Stimulated activated CD4-positive, alpha-beta T cell treated with anti-CD3 and anti-CD28 coated beads, TNF-alpha, amount 100 ng/mL, for 48 hours (primary cell): ENCODE data around the gene ABCC3.

ENCODE experiments used
- DNase-seq, 3 donors: peaks; one replicate each; pipeline ENCODE4 v3.0.0-alpha.2; 2020; ENCODE audit warnings: low read depth in 3 of 3

Gene ABCC3

DNA sequence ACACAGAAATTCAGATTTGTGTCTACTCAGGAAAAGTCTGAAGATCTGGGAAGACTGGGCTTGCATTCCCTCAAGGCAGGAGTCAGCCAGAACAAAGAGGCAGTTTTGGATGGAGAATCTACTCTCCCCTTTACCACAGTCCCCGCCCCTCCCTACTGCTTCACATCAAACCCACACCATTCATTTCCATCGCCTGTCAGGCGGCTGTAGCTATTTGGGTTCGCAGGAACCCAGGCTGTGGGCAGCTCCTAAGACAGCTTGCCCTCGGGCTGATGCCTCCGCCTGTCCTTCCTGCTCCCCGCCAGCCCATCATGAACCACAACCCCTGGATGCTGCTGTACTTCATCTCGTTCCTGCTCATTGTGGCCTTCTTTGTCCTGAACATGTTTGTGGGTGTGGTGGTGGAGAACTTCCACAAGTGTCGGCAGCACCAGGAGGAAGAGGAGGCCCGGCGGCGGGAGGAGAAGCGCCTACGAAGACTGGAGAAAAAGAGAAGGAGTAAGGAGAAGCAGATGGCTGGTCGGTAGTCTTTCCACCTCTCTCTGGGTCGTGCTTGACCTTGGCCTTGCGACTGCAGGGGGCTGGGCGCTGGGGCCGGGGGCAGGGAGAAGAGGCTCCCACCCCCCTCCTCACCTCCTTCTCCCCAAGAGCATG lies 27.0 kb upstream of the ABCC3 start:
- no peak for DNase-seq

DNA sequence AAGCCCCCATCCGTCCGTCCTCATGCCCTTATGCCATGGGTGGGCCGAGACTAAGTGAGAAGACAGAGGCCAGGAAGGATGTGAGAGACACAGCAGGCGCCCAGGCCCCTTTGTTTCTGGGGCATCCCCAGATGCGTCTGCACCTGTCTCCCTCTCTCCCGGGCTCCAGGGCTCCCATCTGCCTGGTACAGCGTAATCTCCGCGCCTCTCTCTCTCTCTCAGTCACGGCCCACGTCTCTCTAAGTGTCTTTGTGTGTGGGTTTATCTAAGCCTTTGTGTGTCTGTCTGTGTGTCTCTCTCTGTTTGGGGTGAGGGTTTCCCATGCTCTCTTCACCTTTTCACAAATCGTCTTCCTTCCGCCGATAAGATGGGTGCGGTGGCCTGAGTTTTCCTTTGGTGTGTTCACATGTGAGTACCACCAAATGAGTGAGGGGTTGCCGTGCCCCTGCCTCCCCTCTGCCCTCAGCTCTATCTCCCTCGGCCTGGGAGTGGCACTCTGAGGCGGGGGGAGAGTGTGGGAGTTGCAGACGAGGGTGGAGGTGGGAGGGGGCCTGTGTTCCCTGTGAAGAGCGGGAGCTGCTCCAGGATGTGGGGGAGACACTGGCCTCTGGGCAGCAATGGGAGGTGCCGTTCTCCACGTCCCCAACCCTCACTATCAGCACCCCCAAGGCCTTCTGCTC lies 25.8 kb upstream of the ABCC3 start:
- no peak for DNase-seq

DNA sequence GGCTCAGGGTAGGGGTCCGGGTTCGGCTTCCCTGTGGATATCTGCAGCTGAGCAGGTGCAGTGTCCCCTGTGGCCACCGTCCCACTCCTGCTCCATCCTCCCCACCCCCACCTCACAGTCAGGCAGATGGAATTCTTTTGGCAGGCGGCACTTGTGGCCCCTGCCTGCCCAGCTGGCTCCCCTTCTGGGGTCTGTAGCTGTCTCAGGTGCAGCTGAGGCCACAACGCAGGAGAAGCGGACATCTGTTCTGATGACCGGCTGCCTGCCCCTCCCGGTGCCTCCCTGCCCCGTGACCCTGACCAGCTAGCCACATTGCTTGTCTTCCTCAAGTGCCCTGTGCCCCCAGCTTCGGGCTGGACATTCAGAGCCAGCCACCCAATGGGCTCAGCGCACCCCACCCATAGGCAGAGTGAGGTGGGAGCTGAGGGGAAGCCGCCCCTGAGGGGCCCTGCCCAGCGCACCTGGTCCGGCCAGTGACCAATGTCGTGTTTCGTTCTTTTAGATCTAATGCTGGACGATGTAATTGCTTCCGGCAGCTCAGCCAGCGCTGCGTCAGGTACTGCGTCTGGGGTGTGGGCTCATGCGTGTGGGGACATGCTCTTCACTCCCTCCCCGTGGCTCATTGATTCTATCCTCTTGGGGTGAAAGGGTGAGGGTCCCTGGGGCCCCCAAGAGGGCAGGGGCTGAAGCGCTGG lies 25.2 kb upstream of the ABCC3 start:
- no peak for DNase-seq

GRCh38 chr17:50611634-50612033 lies 23.0 kb upstream of the ABCC3 start:
- DNase-seq = no peak

- no peak for DNase-seq
Observed at GRCh38 chr17:50612281-50612680, 22.4 kb upstream of the ABCC3 start.

GRCh38 chr17:50613007-50613992 lies 21.4 kb upstream of the ABCC3 start:
- no peak for DNase-seq

DNA sequence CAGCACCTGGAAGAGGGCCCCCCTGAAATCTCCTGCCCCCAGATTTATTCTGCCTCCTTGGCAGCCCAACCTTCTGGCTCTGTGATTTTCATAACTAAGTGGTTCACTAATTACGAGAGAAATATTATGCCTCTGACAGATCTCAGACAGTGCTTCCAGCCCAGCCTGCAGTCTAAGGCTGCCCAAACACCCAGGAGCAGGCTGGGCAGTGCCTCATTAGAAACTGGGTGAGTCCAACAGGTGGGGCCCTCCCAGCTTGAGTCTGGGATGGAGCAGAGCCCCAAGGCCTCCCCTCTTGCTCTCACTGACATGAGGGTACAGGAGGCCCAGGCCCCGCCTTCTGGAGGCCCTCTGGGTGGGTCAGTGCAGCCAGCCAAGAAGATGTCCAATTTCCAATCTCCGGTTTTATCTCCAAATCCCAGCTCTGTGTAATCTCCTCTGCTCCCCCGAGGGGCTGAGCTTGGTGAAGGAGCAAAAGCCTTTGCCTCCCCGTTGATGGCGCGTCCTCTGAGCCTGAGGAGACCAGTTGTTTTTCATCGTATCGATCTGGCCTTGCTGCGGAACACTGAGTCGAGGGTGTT lies 20.1 kb upstream of the ABCC3 start:
- no peak for DNase-seq

DNA sequence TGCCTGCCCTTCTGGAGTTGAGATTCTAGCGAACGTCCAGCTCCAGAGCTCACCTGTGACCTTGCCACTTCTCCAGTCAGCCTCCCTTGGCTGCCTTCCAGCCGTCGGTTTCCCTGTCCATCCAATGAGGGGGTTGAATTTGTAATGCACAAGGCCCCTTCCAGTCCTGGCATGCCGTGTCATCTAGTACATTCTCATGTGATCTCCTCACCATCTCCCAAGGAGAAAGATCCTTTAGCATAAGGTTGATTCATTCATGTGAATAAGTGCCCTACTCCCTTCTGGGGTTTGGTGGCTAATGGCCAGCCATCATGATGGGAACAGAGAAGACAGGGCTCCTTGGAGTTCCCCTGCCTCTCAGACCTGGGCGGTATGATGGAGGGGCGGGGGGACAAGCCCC lies 18.9 kb upstream of the ABCC3 start:
- DNase-seq = no peak

- DNase-seq = no peak
Observed at GRCh38 chr17:50618300-50618699, 16.4 kb upstream of the ABCC3 start.

GRCh38 chr17:50618941-50619340 lies 15.7 kb upstream of the ABCC3 start:
- DNase-seq = no peak

- DNase-seq = no peak
Observed at GRCh38 chr17:50619489-50619888, 15.2 kb upstream of the ABCC3 start.

DNA sequence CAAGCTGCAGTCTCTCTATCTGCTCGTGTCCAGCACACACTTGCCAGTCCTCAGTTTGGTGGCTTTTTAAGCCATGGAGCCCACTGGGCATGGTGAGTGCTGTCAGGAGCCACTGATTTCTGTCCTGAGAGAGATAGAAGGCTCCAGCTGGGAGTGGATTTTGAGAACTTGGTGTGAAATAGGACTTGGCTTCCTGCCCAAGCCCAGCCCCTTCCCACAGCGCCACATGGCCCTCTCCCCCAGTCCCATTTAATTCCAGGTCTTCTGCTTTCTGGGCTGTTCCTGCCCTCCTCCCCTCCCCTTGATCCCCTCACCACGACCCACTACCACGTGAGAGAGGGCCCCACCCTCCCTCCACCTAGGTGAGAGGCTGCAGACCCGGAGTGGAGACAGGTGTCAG lies 14.4 kb upstream of the ABCC3 start:
- no peak for DNase-seq

- no peak for DNase-seq
Observed at GRCh38 chr17:50620858-50621257, 13.8 kb upstream of the ABCC3 start.

GRCh38 chr17:50621574-50622031 lies 13.1 kb upstream of the ABCC3 start:
- DNase-seq = no peak

DNA sequence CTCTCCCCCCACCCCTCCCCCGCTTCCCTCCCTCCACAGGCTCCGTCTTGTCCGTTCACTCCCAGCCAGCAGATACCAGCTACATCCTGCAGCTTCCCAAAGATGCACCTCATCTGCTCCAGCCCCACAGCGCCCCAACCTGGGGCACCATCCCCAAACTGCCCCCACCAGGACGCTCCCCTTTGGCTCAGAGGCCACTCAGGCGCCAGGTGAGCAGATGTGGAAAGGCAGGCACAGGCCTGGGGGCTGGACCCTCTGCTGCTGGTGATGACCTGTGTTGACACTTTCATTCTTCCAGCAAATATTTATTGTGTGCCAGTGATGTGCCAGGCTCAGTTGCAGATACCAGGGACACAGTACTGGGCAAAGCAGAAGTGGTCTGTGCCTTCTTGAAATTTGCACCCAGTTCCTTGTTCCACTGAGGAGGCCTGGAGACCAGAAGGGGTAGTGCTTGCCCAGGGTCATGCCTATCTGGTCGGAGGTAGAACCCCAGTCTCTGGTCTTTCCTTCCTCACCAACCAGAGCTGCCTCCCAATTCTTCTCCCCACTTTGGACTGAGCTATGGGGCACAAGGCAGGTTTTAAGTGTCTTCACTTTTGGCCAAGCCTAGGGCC lies 10.3 kb upstream of the ABCC3 start:
- no peak for DNase-seq

DNA sequence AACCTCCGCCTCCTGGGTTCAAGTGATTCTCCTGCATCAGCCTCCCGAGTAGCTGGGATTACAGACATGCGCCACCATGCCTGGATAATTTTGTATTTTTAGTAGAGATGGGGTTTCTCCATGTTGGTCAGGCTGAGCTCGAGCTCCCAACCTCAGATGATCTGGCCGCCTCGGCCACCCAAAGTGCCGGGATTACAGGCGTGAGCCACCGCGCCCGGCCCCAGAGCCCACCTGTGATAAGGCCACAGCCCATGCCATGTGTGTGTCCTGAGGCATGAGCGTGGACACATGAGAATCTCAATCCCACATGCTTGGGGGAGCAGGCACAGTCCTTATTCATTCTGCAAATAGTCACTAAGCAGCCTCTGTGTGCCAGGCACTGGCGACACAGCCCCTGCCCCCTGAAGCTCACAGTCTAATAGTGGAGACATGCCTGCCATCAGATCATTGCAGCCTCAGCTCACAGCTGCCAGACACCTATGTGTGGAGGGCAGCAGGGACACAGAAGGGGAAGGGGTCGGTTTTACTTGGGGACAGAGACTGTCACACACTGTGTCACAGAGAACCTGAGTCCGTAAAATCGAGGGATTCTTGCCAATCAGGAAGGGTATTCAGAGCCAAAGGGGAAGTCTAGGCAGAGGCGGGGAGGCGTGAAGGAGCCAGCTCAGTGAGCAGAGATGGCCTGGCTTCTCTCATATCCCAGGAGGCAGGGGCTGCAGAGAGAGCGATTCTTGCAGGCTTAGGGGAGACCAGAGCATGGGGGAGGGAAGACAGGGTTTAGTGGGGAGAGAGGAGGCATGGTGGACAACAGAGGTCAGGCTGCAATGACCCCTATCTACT lies 9.4 kb upstream of the ABCC3 start:
- DNase-seq = no peak

GRCh38 chr17:50626037-50626574 lies 8.6 kb upstream of the ABCC3 start:
- peak; percentile 28 to 55 (median 48) for DNase-seq

GRCh38 chr17:50627036-50627781 lies 7.5 kb upstream of the ABCC3 start:
- no peak for DNase-seq
